HepG2 (cell line): ENCODE measurements around the gene ZNF524. TPM values are rescaled to one million over a fixed set of nuclear protein-coding genes. Genes with fewer than 3 reads are reported as not detected.

Experiments
- ATF5 ChIP-seq: sonication (generic); formaldehyde crosslinking; IDR thresholded peaks from 2 replicates; pipeline ENCODE4 v1.4.0; 2020; ENCODE audit warnings: mild to moderate bottlenecking, low read depth, missing genetic modification reagents
- FOXA1 ChIP-seq, 2 experiments: fragments of 450-650 bp in 1 of 2; sonication (generic) in 1 of 2; formaldehyde crosslinking in 1 of 2; IDR thresholded peaks; 2 replicates each; pipeline versions ENCODE4 v1.4.0 to v1.6.1; 2016 to 2020; ENCODE audit warnings: missing genetic modification reagents in 1 of 2
- FOXP1 ChIP-seq, 2 experiments: fragments of 450-650 bp in 1 of 2; IDR thresholded peaks; 2 replicates each; pipeline ENCODE4 v1.6.1; 2017 to 2018; ENCODE audit warnings: antibody characterized with exemption in 1 of 2
- KLF9 ChIP-seq: IDR thresholded peaks from 2 replicates; pipeline ENCODE4 v1.6.1; 2016; ENCODE audit warnings: low read depth
- LCORL ChIP-seq, 2 experiments: fragments of 450-650 bp in 1 of 2; sonication (generic) in 1 of 2; formaldehyde crosslinking in 1 of 2; IDR thresholded peaks; 2 replicates each; pipeline versions ENCODE4 v1.5.0 to v1.6.1; 2017 to 2020; ENCODE audit warnings: antibody characterized with exemption in 1 of 2, missing genetic modification reagents in 1 of 2
- MAFF ChIP-seq: IDR thresholded peaks from 2 replicates; pipeline ENCODE4 v1.6.1; 2011; ENCODE audit warnings: low read depth, low read length, improper control_type of control experiment
- MED1 ChIP-seq: sonication (generic); formaldehyde crosslinking; IDR thresholded peaks from 2 replicates; pipeline ENCODE4 v1.4.0; 2020; ENCODE audit warnings: missing genetic modification reagents
- NFAT5 ChIP-seq: sonication (generic); formaldehyde crosslinking; IDR thresholded peaks from 2 replicates; pipeline ENCODE4 v1.4.0; 2020; ENCODE audit warnings: missing genetic modification reagents
- SIX1 ChIP-seq: sonication (generic); formaldehyde crosslinking; IDR thresholded peaks from 2 replicates; pipeline ENCODE4 v1.4.0; 2020; ENCODE audit warnings: missing genetic modification reagents, borderline replicate concordance
- SMAD1 ChIP-seq: sonication (generic); formaldehyde crosslinking; IDR thresholded peaks from 2 replicates; pipeline ENCODE4 v1.4.0; 2020; ENCODE audit warnings: missing genetic modification reagents, low read depth, mild to moderate bottlenecking, borderline replicate concordance
- ZBTB34 ChIP-seq: sonication (generic); formaldehyde crosslinking; IDR thresholded peaks from 2 replicates; pipeline ENCODE4 v1.8.0; 2022; ENCODE audit warnings: mild to moderate bottlenecking, missing genetic modification reagents
- ZGPAT ChIP-seq: IDR thresholded peaks from 2 replicates; pipeline ENCODE4 v1.6.1; 2016; ENCODE audit warnings: mild to moderate bottlenecking
- ZMAT5 ChIP-seq: sonication (generic); formaldehyde crosslinking; IDR thresholded peaks from 2 replicates; pipeline ENCODE4 v1.5.0; 2020; ENCODE audit warnings: mild to moderate bottlenecking, low read depth, missing genetic modification reagents, borderline replicate concordance
- ZNF160 ChIP-seq: sonication (generic); formaldehyde crosslinking; IDR thresholded peaks from 2 replicates; pipeline ENCODE4 v1.8.0; 2022; ENCODE audit warnings: mild to moderate bottlenecking, inconsistent platforms, missing genetic modification reagents
- ZNF281 ChIP-seq: sonication (generic); formaldehyde crosslinking; IDR thresholded peaks from 2 replicates; pipeline ENCODE4 v1.4.0; 2020; ENCODE audit warnings: missing genetic modification reagents, borderline replicate concordance
- ZNF567 ChIP-seq: sonication (generic); formaldehyde crosslinking; IDR thresholded peaks from 2 replicates; pipeline ENCODE4 v1.8.1; 2023; ENCODE audit warnings: mild to moderate bottlenecking, missing genetic modification reagents, borderline replicate concordance
- ZNF605 ChIP-seq: sonication (generic); formaldehyde crosslinking; IDR thresholded peaks from 2 replicates; pipeline ENCODE4 v1.8.0; 2022; ENCODE audit warnings: mild to moderate bottlenecking, missing genetic modification reagents
- ZNF878 ChIP-seq: sonication (generic); formaldehyde crosslinking; IDR thresholded peaks from 2 replicates; pipeline ENCODE4 v1.8.1; 2023; ENCODE audit warnings: mild to moderate bottlenecking, missing genetic modification reagents, moderate library complexity
- polyA plus RNA-seq, 8 experiments: library from polyadenylated mRNA; depleted of rRNA in 3 of 8; stranded (reverse) in 7 of 8; unstranded in 1 of 8; fragments of >200 nt; fragmentation: Illumina TruSeq in 4 of 8; extraction: Trizol in 4 of 8; gene quantifications; 2 replicates each; pipeline versions ENCODE4 v1.2.1 to v1.2.3, GENCODE V29; 2011 to 2016; ENCODE audit warnings: low read depth in 4 of 8, missing spikeins in 1 of 8, mixed read lengths in 1 of 8; ENCODE audit not compliant: insufficient read depth in 1 of 8
- total RNA-seq, 5 experiments: library from RNA; depleted of rRNA; stranded (reverse); fragments of >200 nt; fragmentation: Illumina TruSeq; extraction: Trizol; gene quantifications; 2 replicates each; pipeline ENCODE4 v1.2.3, GENCODE V29; 2016; ENCODE audit warnings: low read depth in 1 of 5

ZNF524 gene
- total and polyA plus RNA-seq, 2 of the 13 experiments (the other 11 are each of a cell fraction or from before 2014, with no cell fraction given) = 3.2 to 4.6 TPM

GRCh38 chr19:55554741-55555152 lies 45.3 kb upstream of the ZNF524 start (continued):
- TF ChIP-seq NFAT5 (no peak), FOXP1 (IDR thresholded peaks at IDR 0.05) (no peak), FOXP1 (CRISPR knock-in tag; IDR thresholded peaks at IDR 0.05) (no peak), ZNF878 (CRISPR knock-in tag) (no peak), ZNF160 (no peak), ZMAT5 (CRISPR knock-in tag) (no peak), FOXA1 (IDR thresholded peaks at IDR 0.05) (no peak), FOXA1 (CRISPR knock-in tag; IDR thresholded peaks at IDR 0.05) (no peak), ZNF605 (no peak), SIX1 (CRISPR knock-in tag) (no peak), ZBTB34 (CRISPR knock-in tag) (no peak), ZGPAT (CRISPR knock-in tag) (no peak), LCORL (IDR thresholded peaks at IDR 0.05) (no peak), LCORL (CRISPR knock-in tag; IDR thresholded peaks at IDR 0.05) (no peak), ZNF281 (CRISPR knock-in tag) (no peak), SMAD1 (CRISPR knock-in tag) (no peak), KLF9 (CRISPR knock-in tag) (no peak), ATF5 (CRISPR knock-in tag) (no peak), MED1 (CRISPR knock-in tag) (peak; percentile 51), MAFF (no peak), ZNF567 (no peak)
